IMR-90 (cell line): Measurements from ENCODE around the gene PRDM15. TPM values are rescaled to one million over a fixed set of nuclear protein-coding genes. Genes with fewer than 3 reads are reported as not detected.

ENCODE experiments used
- ATAC-seq: fragments of 200-7000 bp; cut with Tn5 transposase; 2 replicates; pipeline ENCODE4 v1.9.1; 2020; ENCODE audit warnings: low read depth, mild to moderate bottlenecking, moderate library complexity
- BruUV-seq: library from RNA; stranded (reverse); fragments of 400-500 nt; replicated peaks from 2 replicates; lab custom pipeline; 2021; lab: Mats Ljungman, UMichigan
- CTCF ChIA-PET: fragments of 300-600 bp; formaldehyde crosslinking; extraction: SDS; loops from one replicate; lab custom pipeline; 2021; ENCODE audit warnings: antibody characterized with exemption; lab: Yijun Ruan, JAX
- POLR2A ChIA-PET: fragments of 300-600 bp; sonication (Branson Sonifier 250); formaldehyde crosslinking; loops from one replicate; lab custom pipeline; 2022; ENCODE audit warnings: antibody characterized with exemption; ENCODE audit not compliant: unreplicated experiment; lab: Charles Lee
- DNase-seq: peaks from one replicate; pipeline ENCODE4 v3.0.0; 2013
- H2AFZ ChIP-seq: replicated peaks from 2 replicates; pipeline ENCODE3; 2013; ENCODE audit warnings: low read length, mild to moderate bottlenecking; ENCODE audit not compliant: poor library complexity
- H2AK5ac ChIP-seq: 2 replicates; pipeline ENCODE4 v1.6.1; 2013; ENCODE audit warnings: low read depth, low read length, inconsistent platforms
- H2AK9ac ChIP-seq: replicated peaks from 2 replicates; pipeline ENCODE3; 2013; ENCODE audit warnings: mild to moderate bottlenecking, low read depth, low read length, moderate library complexity; ENCODE audit not compliant: poor library complexity
- H2BK120ac ChIP-seq: 2 replicates; pipeline ENCODE4 v1.6.1; 2013; ENCODE audit warnings: low read depth, low read length, inconsistent platforms
- H2BK15ac ChIP-seq: 3 replicates; pipeline ENCODE4 v1.6.1; 2013; ENCODE audit warnings: low read depth, low read length, inconsistent platforms
- H2BK20ac ChIP-seq: 2 replicates; pipeline ENCODE4 v1.6.1; 2013; ENCODE audit warnings: low read depth, mild to moderate bottlenecking, inconsistent platforms, low read length, moderate library complexity
- H2BK5ac ChIP-seq: 2 replicates; pipeline ENCODE4 v1.6.1; 2013; ENCODE audit warnings: mild to moderate bottlenecking, low read depth, low read length, inconsistent platforms; ENCODE audit not compliant: poor library complexity, severe bottlenecking
- H3K14ac ChIP-seq: replicated peaks from 2 replicates; pipeline ENCODE4 v1.6.1; 2013; ENCODE audit warnings: low read depth, low read length, inconsistent platforms
- H3K18ac ChIP-seq: 2 replicates; pipeline ENCODE4 v1.6.1; 2013; ENCODE audit warnings: low read depth, low read length, control low read depth
- H3K23ac ChIP-seq: 2 replicates; pipeline ENCODE4 v1.6.1; 2013; ENCODE audit warnings: low read depth, low read length, inconsistent platforms
- H3K27ac ChIP-seq: 2 replicates; pipeline ENCODE4 v1.5.1; 2013; ENCODE audit warnings: mild to moderate bottlenecking, control low read depth, low read length; ENCODE audit not compliant: insufficient read depth
- H3K27me3 ChIP-seq: 2 replicates; pipeline ENCODE4 v1.6.1; 2013; ENCODE audit warnings: low read length; ENCODE audit not compliant: control insufficient read depth, insufficient read depth
- H3K36me3 ChIP-seq: 2 replicates; pipeline ENCODE4 v1.6.1; 2013; ENCODE audit warnings: low read length, mixed read lengths; ENCODE audit not compliant: control insufficient read depth, insufficient read depth
- H3K4ac ChIP-seq: 2 replicates; pipeline ENCODE4 v1.6.1; 2013; ENCODE audit warnings: low read depth, low read length, inconsistent platforms
- H3K4me1 ChIP-seq: 2 replicates; pipeline ENCODE4 v1.6.1; 2013; ENCODE audit warnings: low read length, mixed read lengths; ENCODE audit not compliant: control insufficient read depth, insufficient read depth
- H3K4me2 ChIP-seq: 2 replicates; pipeline ENCODE4 v1.6.1; 2013; ENCODE audit warnings: low read depth, mild to moderate bottlenecking, control low read depth, low read length, moderate library complexity
- H3K4me3 ChIP-seq: 2 replicates; pipeline ENCODE4 v1.5.1; 2013; ENCODE audit warnings: low read depth, mild to moderate bottlenecking, control low read depth, low read length, moderate library complexity; ENCODE audit not compliant: insufficient read depth
- H3K56ac ChIP-seq: 2 replicates; pipeline ENCODE4 v1.6.1; 2013; ENCODE audit warnings: low read length, inconsistent platforms; ENCODE audit not compliant: insufficient read depth; ENCODE audit errors: extremely low read depth
- H3K79me1 ChIP-seq, 2 experiments: 2 replicates each; pipeline ENCODE4 v1.6.1; 2013; ENCODE audit warnings: low read length in 2 of 2, inconsistent platforms in 1 of 2, low read depth in 1 of 2
- H3K9ac ChIP-seq: 2 replicates; pipeline ENCODE4 v1.6.1; 2013; ENCODE audit warnings: low read depth, low read length, control low read depth
- H3K9me1 ChIP-seq: 2 replicates; pipeline ENCODE4 v1.6.1; 2013; ENCODE audit warnings: low read length, inconsistent platforms; ENCODE audit not compliant: insufficient read depth
- H3K9me3 ChIP-seq: 2 replicates; pipeline ENCODE4 v1.6.1; 2013; ENCODE audit warnings: low read length; ENCODE audit not compliant: control insufficient read depth, insufficient read depth
- H4K20me1 ChIP-seq: 2 replicates; pipeline ENCODE4 v1.6.1; 2013; ENCODE audit warnings: low read length, inconsistent platforms; ENCODE audit not compliant: insufficient read depth
- H4K5ac ChIP-seq: 2 replicates; pipeline ENCODE4 v1.6.1; 2013; ENCODE audit warnings: mild to moderate bottlenecking, low read depth, low read length, control low read depth
- H4K8ac ChIP-seq, 2 experiments: 2 replicates each; pipeline ENCODE4 v1.6.1; 2013; ENCODE audit warnings: low read depth in 2 of 2, low read length in 2 of 2, control low read depth in 1 of 2, inconsistent platforms in 1 of 2
- H4K91ac ChIP-seq: 2 replicates; pipeline ENCODE4 v1.6.1; 2013; ENCODE audit warnings: low read depth, low read length, inconsistent platforms; ENCODE audit not compliant: insufficient read depth
- BHLHE40 ChIP-seq: fragments of 150-350 bp; IDR thresholded peaks from 2 replicates; pipeline ENCODE4 v1.6.1; 2016; ENCODE audit warnings: mild to moderate bottlenecking, low read depth, low read length
- CEBPB ChIP-seq: IDR thresholded peaks from 2 replicates; pipeline ENCODE4 v1.6.1; 2012; ENCODE audit warnings: low read depth, low read length, improper control_type of control experiment
- CHD1 ChIP-seq: IDR thresholded peaks from 2 replicates; pipeline ENCODE4 v1.6.1; 2012; ENCODE audit warnings: low read depth, low read length, improper control_type of control experiment
- CTCF ChIP-seq: conservative IDR thresholded peaks from 2 replicates; pipeline ENCODE4 v1.5.1; 2012; ENCODE audit warnings: mild to moderate bottlenecking, low read depth, low read length, improper control_type of control experiment
- ELK1 ChIP-seq: fragments of 150-350 bp; IDR thresholded peaks from 2 replicates; pipeline ENCODE4 v1.6.1; 2016; ENCODE audit warnings: low read depth, mild to moderate bottlenecking, low read length, moderate library complexity, borderline replicate concordance
- FOS ChIP-seq: fragments of 150-350 bp; IDR thresholded peaks from 2 replicates; pipeline ENCODE4 v1.6.1; 2016; ENCODE audit warnings: low read depth, low read length
- MAFK ChIP-seq: IDR thresholded peaks from 2 replicates; pipeline ENCODE4 v1.6.1; 2012; ENCODE audit warnings: low read depth, low read length, improper control_type of control experiment
- MAZ ChIP-seq: IDR thresholded peaks from 2 replicates; pipeline ENCODE4 v1.6.1; 2012; ENCODE audit warnings: low read depth, mild to moderate bottlenecking, low read length, improper control_type of control experiment, moderate library complexity, borderline replicate concordance
- MXI1 ChIP-seq: IDR thresholded peaks from 2 replicates; pipeline ENCODE4 v1.6.1; 2012; ENCODE audit warnings: low read depth, mild to moderate bottlenecking, low read length, moderate library complexity, borderline replicate concordance
- NFE2L2 ChIP-seq: fragments of 150-350 bp; IDR thresholded peaks from 2 replicates; pipeline ENCODE4 v1.6.1; 2016; ENCODE audit warnings: low read depth, mild to moderate bottlenecking, low read length
- POLR2A ChIP-seq: IDR thresholded peaks from 2 replicates; pipeline ENCODE4 v1.6.1; 2012; ENCODE audit warnings: mild to moderate bottlenecking, low read depth, low read length
- RAD21 ChIP-seq: IDR thresholded peaks from 2 replicates; pipeline ENCODE4 v1.6.1; 2012; ENCODE audit warnings: low read length, improper control_type of control experiment
- RCOR1 ChIP-seq: IDR thresholded peaks from 2 replicates; pipeline ENCODE4 v1.6.1; 2012; ENCODE audit warnings: mild to moderate bottlenecking, low read length, improper control_type of control experiment; ENCODE audit not compliant: insufficient replicate concordance
- RFX5 ChIP-seq: IDR thresholded peaks from 2 replicates; pipeline ENCODE4 v1.8.0; 2012; ENCODE audit warnings: low read depth, mild to moderate bottlenecking, low read length, moderate library complexity
- SMC3 ChIP-seq: fragments of 150-350 bp; IDR thresholded peaks from 2 replicates; pipeline ENCODE4 v1.6.1; 2016; ENCODE audit warnings: low read depth, mild to moderate bottlenecking, antibody characterized with exemption, low read length, moderate library complexity
- USF2 ChIP-seq: fragments of 150-350 bp; IDR thresholded peaks from 2 replicates; pipeline ENCODE4 v1.6.1; 2017; ENCODE audit warnings: mild to moderate bottlenecking, antibody characterized with exemption, low read length, low read depth
- WGBS, 2 experiments: methylation state at CpG; one replicate each; pipeline versions ENCODE4 v1.1.5 to v1.1.7; 2013; ENCODE audit warnings: missing lambda C conversion rate in 2 of 2; ENCODE audit not compliant: insufficient read length in 1 of 2; ENCODE audit errors: extremely low coverage in 2 of 2; 5-methylcytosine and 5-hydroxymethylcytosine counted together
- dilution Hi-C: fragments of 300-500 bp; cut with HindIII; formaldehyde crosslinking; loops from one replicate; pipeline ENCODE4 v1.14.3; 2018; ENCODE audit warnings: low sequenced_read_pairs; ENCODE audit not compliant: unreplicated experiment
- in situ Hi-C: fragments of 300-500 bp; cut with MboI; formaldehyde crosslinking; loops from 3 replicates; pipeline ENCODE4 v1.14.3; 2019; ENCODE audit warnings: low sequenced_read_pairs, inconsistent platforms, mixed read lengths
- intact Hi-C: fragments of 100-400 bp; cut with micrococcal nuclease; formaldehyde crosslinking; loops from 2 replicates; pipeline ENCODE4 v1.10.0; 2022
- polyA plus RNA-seq, 3 experiments: library from polyadenylated mRNA; depleted of rRNA; stranded (reverse); fragments of >200 nt; gene quantifications; 2 replicates each; pipeline ENCODE4 v1.2.3, GENCODE V29; 2012; ENCODE audit warnings: low replicate concordance in 1 of 3
- total RNA-seq: library from RNA; depleted of rRNA; stranded (reverse); fragments of >200 nt; gene quantifications from 2 replicates; pipeline ENCODE4 v1.2.3, GENCODE V29; 2012

PRDM15 gene
- total and polyA plus RNA-seq, 2 of the 4 experiments (the other 2 are of a cell fraction) = 7.3 to 8.8 TPM

- no peaks in the 10 kb centered on the region for H3K27me3 ChIP-seq
These were observed 73.5 kb downstream of the PRDM15 start for GRCh38 chr21:41805643-41806042.

More at GRCh38 chr21:41805643-41806042, 73.5 kb downstream of the PRDM15 start:
- H2AK5ac ChIP-seq = no peak overlapping the region
- H2BK15ac ChIP-seq = no peak overlapping the region
- ChIA-PET CTCF (no interaction called here), POLR2A (no interaction called here)
- no peak overlapping the region for H3K4me2 ChIP-seq
- no peak overlapping the region for H2AFZ ChIP-seq
- H4K91ac ChIP-seq = no peak overlapping the region
- ATAC-seq (no peak), DNase-seq (no peak)
- peaks cover 23% of the 10 kb centered on the region for H3K36me3 ChIP-seq
- H4K8ac ChIP-seq = no peak overlapping the region
- TF ChIP-seq POLR2A = no peak
- no peak for TF ChIP-seq MAFK
- TF ChIP-seq CEBPB = no peak
- no peak for TF ChIP-seq ELK1
- no peak for TF ChIP-seq USF2
- TF ChIP-seq CTCF = no peak
- TF ChIP-seq RCOR1 = no peak
- no peak for TF ChIP-seq BHLHE40
- no peak for TF ChIP-seq RAD21
- no peak for TF ChIP-seq FOS
- TF ChIP-seq RFX5 = no peak
- TF ChIP-seq CHD1 = no peak
- TF ChIP-seq NFE2L2 = no peak
- no peak for TF ChIP-seq SMC3
- TF ChIP-seq MXI1 = no peak
- no peak for TF ChIP-seq MAZ
- H4K5ac ChIP-seq = no peak overlapping the region
- H3K23ac ChIP-seq = no peak overlapping the region
- no TSS peak for BruUV-seq
- intact Hi-C loops = no loop called here
- in situ Hi-C loops = no loop called here
- no peak overlapping the region for H3K18ac ChIP-seq
- no peak overlapping the region for H3K56ac ChIP-seq
- WGBS, 2 experiments = 94% methylated on average over 4 of the region's 4 CpGs; no CpG with 5 or more reads in 1 of the 2 experiments
- H2BK20ac ChIP-seq = no peak overlapping the region
- no peak overlapping the region for H2BK5ac ChIP-seq
- H3K9me3 ChIP-seq = no peaks in the 10 kb centered on the region
- no peak overlapping the region for H2BK120ac ChIP-seq
- peaks cover 2% of the 10 kb centered on the region; the same call in 1 of the 2 replicates for H3K9me1 ChIP-seq
- no peak overlapping the region for H3K4me3 ChIP-seq
- H3K4ac ChIP-seq = no peak overlapping the region
- dilution Hi-C loops = no loop called here
- no peak overlapping the region for H3K27ac ChIP-seq
- H3K79me1 ChIP-seq = peaks cover 0 to 7% of the 10 kb centered on the region in 2 experiments; a peak in 1 of 4 replicates
- H3K9ac ChIP-seq = no peak overlapping the region
- H2AK9ac ChIP-seq = no peak overlapping the region
- H3K14ac ChIP-seq = no peak overlapping the region
- no peaks in the 10 kb centered on the region for H4K20me1 ChIP-seq
- no peaks in the 10 kb centered on the region for H3K4me1 ChIP-seq
